ENCODE results near the gene ZNHIT3.
"Not testable (repeated sequence)": the region's sequence is repeated elsewhere in the genome, so short reads cannot be mapped to it uniquely, and the experiment has no call there.

The ZNHIT3 gene

GRCh38 chr17:36485027-36485426, 1.5 kb upstream of the ZNHIT3 start:
- DNase-seq = no peak

GRCh38 chr17:36485805-36486203, 677 bp upstream of the ZNHIT3 start:
- peak in 1 of 2 experiments; percentile 8 for DNase-seq

GRCh38 chr17:36493956-36494355, 7.5 kb downstream of the ZNHIT3 start:
- DNase-seq = no peak

GRCh38 chr17:36494674-36495073, 8.2 kb downstream of the ZNHIT3 start:
- DNase-seq = no peak

GRCh38 chr17:36495076-36495578, 8.6 kb downstream of the ZNHIT3 start:
- DNase-seq = no peak

GRCh38 chr17:36496018-36496789, 9.7 kb downstream of the ZNHIT3 start:
- DNase-seq = no peak

- no peak for DNase-seq
Measured at GRCh38 chr17:36498155-36498554, 11.7 kb downstream of the ZNHIT3 start.

GRCh38 chr17:36498560-36499300, 12.2 kb downstream of the ZNHIT3 start:
- DNase-seq = no peak

GRCh38 chr17:36500745-36501225, 14.3 kb downstream of the ZNHIT3 start:
- no peak for DNase-seq

GRCh38 chr17:36501351-36501750, 14.9 kb downstream of the ZNHIT3 start:
- DNase-seq = no peak

GRCh38 chr17:36501963-36502362, 15.5 kb downstream of the ZNHIT3 start:
- DNase-seq = no peak

GRCh38 chr17:36503456-36504155, 17.1 kb downstream of the ZNHIT3 start:
- DNase-seq = no peak

- no peak for DNase-seq
Measured at GRCh38 chr17:36504156-36504545, 17.7 kb downstream of the ZNHIT3 start.

- no peak for DNase-seq
Measured at GRCh38 chr17:36505171-36505570, 18.7 kb downstream of the ZNHIT3 start.

- no peak for DNase-seq
Measured at GRCh38 chr17:36506249-36506826, 19.9 kb downstream of the ZNHIT3 start.

GRCh38 chr17:36506831-36507230, 20.4 kb downstream of the ZNHIT3 start:
- DNase-seq = no peak

- no peak for DNase-seq
Measured at GRCh38 chr17:36507266-36507665, 20.8 kb downstream of the ZNHIT3 start.

- not testable (repeated sequence) for DNase-seq
Measured at GRCh38 chr17:36508439-36508838, 22.0 kb downstream of the ZNHIT3 start.

GRCh38 chr17:36509272-36509985, 22.9 kb downstream of the ZNHIT3 start:
- no peak for DNase-seq

GRCh38 chr17:36510636-36511035, 24.2 kb downstream of the ZNHIT3 start:
- DNase-seq = no peak

GRCh38 chr17:36511216-36511615, 24.7 kb downstream of the ZNHIT3 start:
- DNase-seq = no peak

- DNase-seq = no peak
Measured at GRCh38 chr17:36512641-36513040, 26.2 kb downstream of the ZNHIT3 start.

All from SHP77 (cell line).